Stimulated activated CD8-positive, alpha-beta memory T cell treated with anti-CD3 and anti-CD28 coated beads, Interleukin-7, amount 100 ng/mL, for 4 hours (primary cell): ENCODE data around the gene GOLGA5.
"Not testable (repeated sequence)": the region's sequence is repeated elsewhere in the genome, so short reads cannot be mapped to it uniquely, and the experiment has no call there.

Experiments
- DNase-seq, 2 donors: peaks; one replicate each; pipeline ENCODE4 v3.0.0-alpha.2; 2020; ENCODE audit warnings: low read depth in 2 of 2

GOLGA5 gene

DNA sequence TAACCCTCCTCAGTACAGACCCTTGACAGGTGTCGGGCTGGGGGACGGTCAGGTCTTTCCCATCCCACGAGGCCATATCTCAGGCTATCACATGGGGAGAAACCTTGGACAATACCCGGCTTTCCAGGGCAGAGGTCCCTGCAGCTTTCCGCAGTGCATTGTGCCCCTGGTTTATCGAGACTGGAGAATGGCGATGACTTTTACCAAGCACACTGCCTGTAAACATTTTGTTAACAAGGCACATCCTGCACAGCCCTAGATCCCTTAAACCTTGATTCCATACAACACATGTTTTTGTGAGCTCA, 26.4 kb downstream of the GOLGA5 start:
- not testable (repeated sequence) for DNase-seq

DNA sequence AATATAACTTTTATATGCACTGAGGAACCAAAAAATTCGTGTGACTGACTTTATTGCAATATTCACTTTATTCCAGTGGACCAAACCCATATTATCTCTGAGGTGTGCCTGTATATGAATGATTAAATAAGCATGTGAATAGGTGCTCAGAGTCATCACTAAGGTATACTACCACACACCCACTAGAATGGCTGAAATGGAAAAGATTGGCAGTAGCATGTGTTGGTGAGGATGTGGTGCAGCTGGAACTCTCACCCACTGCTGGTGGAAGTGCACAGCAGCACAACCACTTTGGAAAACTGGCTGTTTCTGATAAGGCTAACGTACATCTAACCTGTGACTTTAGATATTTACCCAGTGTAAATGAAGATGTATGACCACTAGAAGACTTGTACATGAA, 36.8 kb downstream of the GOLGA5 start:
- no peak for DNase-seq

DNA sequence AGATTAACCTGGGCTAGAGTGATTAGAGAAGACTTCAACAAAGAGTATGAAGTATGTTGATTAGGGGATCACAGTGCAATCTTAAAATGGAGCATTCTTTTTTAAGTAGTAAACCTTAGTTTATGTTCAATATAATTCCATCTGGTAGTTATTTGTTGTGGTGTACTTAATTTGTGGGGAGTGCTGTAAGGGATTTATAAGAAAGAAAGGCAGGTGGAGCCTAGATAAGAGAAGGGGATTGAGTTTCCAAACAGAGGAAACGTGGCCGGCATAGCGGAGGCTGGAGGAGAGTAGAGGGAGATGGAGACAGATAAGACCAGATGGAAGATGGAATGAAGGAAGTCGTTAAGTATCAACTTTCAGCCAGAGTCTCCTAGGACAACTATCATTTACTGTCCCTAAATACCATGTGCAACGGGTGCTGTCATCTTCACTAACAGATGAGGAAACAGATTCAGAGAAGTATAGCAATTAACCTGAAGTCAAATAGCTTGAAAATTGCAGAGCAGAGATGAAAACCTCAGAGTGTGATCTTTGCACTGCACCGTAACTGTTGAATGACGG, 38.1 kb downstream of the GOLGA5 start:
- DNase-seq = no peak

DNA sequence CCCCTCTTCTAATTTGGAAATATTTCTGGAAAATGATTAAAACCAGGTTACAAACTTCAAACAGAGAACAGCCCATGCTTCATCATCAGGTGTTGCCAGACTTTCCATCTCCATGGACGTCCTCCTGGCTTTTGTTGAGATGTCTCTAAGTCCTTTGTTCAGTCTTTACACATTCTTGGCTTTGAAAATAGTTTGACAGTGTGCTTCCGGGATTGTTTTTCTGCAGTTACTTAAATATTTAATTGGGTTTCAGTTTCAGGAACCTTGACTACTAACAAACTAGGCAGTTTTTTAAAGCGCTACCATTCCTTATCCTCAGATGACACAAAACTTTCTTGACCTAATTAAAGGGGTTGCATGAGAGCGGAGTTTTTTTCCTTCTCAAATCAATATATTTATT, 47.8 kb downstream of the GOLGA5 start:
- DNase-seq = no peak

GRCh38 chr14:92844204-92844603, 50.1 kb downstream of the GOLGA5 start:
- no peak for DNase-seq

DNA sequence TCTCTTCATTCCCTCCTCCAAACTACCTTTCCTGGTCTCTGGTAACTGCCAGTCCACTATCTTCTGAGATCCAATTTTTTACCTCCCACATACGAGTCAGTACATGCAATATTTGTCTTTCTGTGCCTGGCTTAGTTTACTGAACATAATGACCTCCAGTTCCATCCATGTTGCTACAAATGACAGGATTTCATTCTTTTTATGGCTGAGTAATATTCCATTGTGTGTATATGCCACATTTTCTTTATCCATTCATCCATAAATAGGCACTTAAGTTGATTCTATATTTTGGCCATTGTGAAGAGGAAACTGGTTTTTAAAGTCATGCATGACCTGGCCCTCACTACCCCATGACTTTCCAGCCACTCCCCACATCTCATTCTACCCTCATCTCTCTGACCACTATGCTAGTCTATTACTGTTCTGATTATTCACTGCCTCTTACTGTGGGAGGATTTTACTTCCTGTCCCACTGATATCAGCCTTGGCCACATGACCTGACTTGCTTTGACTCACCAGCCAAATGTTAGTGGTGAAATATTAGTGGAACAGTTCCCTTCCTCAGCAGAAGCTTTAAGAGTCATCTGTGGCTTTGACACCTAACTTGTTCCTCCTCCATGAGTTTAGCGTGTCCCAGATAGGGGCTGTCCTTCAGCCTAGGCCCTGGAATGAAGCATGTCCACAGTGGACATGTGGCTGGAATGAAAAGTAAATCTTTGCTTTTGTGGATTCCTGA, 52.2 kb downstream of the GOLGA5 start:
- DNase-seq = no peak

- no peak for DNase-seq
These were observed 53.2 kb downstream of the GOLGA5 start for GRCh38 chr14:92847278-92847677.

- DNase-seq = no peak
These were observed 53.6 kb downstream of the GOLGA5 start for GRCh38 chr14:92847749-92848148.

- DNase-seq = no peak
These were observed 54.8 kb downstream of the GOLGA5 start for GRCh38 chr14:92848887-92849286.

- DNase-seq = no peak
These were observed 56.4 kb downstream of the GOLGA5 start for GRCh38 chr14:92850492-92850891.

GRCh38 chr14:92853136-92853535, 59.0 kb downstream of the GOLGA5 start:
- not testable (repeated sequence) for DNase-seq

GRCh38 chr14:92860049-92860840, 66.1 kb downstream of the GOLGA5 start:
- no peak for DNase-seq

GRCh38 chr14:92861856-92862745, 68.0 kb downstream of the GOLGA5 start:
- no peak for DNase-seq

DNA sequence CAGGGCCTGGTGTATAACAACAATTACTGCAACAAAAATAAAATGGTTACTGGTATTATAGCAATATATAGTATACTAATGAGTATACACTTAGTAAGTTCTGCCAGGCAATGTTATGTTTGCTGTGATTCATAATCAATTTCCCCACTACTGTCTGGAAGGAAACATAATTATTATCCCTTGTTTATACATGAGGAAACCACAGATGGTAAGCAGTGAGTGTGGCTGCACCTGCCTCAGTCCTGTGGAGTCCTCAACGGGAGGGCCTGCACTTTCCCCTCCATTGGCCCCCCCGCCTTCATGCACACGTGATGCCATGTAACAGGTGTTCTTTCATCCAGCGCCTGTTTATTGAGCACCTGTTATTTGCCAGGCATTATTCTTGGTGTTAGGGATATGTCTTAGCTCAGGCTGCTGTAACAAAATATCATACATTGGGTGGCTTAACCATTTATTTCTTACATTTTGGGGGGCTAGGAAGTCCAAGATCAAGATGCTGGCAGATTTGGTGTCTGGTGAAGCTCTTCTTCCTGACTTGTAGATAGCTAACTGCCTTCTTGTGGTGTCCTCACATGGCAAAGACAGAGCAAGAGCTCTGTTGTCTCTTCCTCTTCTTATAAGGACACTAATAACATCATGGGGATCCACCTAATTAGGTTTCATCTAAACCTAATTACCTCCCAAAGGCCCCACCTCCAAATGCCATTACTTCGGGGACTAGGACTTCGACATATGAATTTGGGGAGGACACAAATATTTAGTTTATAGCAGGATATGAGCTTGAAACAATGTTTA, 69.4 kb downstream of the GOLGA5 start:
- DNase-seq = no peak

- DNase-seq = no peak
These were observed 71.6 kb downstream of the GOLGA5 start for GRCh38 chr14:92865674-92866073.

DNA sequence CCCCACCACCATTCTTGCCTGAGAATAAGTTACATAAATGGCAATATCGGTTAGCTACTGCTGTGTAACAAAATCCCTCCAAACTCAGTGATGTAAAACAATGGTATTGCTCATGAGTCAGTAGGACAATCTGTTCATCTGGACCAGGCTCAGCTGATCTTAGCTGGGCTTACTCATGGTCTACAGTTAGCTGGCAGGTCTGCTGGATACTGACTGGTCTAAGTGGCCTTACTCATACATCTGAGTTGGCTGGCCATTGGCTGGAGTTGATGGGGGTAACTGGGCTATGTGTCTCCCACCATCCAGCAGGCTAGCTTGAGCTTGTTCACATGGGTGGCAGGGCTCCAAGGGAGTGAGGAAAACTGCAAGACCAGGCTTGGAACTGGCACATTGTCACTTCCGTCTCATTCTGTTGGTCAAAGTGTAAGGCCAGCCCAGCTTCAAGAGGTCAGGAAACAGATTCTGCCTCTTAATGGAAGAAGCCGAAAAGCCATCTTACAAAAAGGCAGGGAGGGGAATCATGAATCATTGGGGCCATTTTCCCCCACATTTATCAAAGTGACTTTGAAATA, 72.2 kb downstream of the GOLGA5 start:
- DNase-seq = no peak

DNA sequence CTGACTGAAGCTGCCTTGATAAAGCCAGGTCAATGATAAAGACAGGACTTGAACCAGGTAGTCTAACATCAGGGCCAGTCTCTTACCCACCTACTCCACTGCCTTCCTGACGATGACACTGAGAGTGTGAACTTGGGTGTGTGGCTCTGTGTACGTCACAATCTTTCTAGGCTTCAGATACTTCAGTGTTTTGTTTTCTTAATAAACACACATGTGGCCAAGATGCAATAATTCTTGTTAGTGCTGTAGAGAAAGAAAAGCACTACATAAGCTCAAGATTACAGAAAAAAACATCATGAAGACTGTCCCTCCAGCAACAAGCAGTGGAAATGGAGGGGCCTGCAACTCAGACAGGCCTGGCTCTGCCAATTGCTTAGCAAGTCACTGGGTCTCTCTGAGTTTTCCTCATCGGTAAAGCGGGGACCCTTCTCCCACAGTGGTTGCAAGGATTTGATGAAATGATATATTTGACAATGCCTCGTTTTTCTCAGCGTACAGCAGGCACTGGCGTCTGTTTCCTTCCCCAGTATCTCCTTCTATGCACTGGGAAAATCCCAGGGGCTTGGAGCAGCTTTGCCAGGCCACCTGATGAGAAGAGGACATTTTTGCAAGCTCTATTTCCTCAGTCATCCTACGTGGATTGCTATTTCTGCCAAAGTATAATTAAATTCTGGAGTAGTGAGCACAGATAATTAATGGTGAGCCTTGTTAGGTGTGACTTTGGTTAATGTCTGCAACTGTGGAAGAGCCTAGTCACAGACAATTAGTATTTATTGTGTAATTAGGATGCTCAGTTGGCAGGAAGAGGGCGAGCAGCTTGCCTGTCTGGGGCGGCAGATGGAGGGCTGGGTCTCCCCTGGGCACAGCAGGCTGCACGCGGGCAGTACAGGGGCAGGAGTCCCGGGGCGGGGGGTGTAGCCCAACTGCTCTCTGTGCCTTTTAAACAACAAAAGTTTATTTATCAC, 73.1 kb downstream of the GOLGA5 start:
- DNase-seq = no peak

DNA sequence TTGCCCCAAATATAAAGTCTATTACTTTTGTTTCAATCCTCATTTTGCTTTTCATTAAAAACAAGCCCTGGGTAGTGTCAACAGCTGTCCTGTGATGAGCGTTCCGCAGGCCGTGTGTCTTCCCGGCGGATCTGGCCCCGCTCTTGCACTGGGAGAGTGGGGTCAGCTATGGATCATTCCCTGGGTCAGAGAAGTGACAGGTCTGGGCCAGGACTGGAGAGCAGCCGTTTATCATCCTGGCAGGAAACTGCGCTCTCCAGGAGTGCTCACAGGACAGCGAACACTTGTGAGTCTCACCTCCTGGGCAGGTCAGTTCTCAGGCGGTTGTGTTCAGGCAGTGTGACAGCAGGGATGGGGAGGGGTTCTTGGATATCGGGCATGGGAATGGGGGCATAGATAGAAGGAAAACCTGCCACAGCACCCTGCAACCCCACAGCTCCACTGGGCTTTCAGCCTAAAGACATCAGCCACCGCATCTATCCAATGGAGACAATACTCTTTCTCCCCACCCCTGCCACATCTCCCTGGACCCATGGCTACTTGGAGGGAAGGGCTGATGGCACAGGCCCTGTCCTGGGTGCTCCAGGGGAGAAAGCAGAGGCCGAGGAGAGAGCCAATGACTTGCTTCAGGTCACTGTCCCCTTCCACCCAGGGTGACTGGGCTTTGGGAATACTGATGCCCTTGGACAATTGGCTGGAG, 81.0 kb downstream of the GOLGA5 start:
- DNase-seq = no peak

- no peak for DNase-seq
These were observed 83.8 kb downstream of the GOLGA5 start for GRCh38 chr14:92877757-92878431.
